CD14-positive monocyte (primary cell): Measurements from ENCODE around the gene AHSP. TPM values are rescaled to one million over a fixed set of nuclear protein-coding genes. Genes with fewer than 3 reads are reported as not detected.

Experiments used
- DNase-seq, 3 donors: peaks; one replicate each; pipeline ENCODE4 v3.0.0-alpha.2; 2011 to 2022
- H2AFZ ChIP-seq: 2 replicates; pipeline ENCODE4 v1.6.0; 2012; ENCODE audit warnings: mild to moderate bottlenecking, low read depth, low read length, inconsistent platforms; ENCODE audit not compliant: insufficient read depth, poor library complexity, severe bottlenecking
- H3K27ac ChIP-seq, 2 donors: 1 replicate in 1 of 2; 2 replicates in 1 of 2; pipeline ENCODE4 v1.5.1; 2012 to 2013; ENCODE audit warnings: low read length in 2 of 2, control low read depth in 1 of 2, inconsistent platforms in 1 of 2, low read depth in 1 of 2, mild to moderate bottlenecking in 1 of 2
- H3K27me3 ChIP-seq, 2 donors: one replicate each; pipeline versions ENCODE4 v1.6.0 to v1.6.1; 2011 to 2013; ENCODE audit warnings: low read length in 2 of 2; ENCODE audit not compliant: control insufficient read depth in 2 of 2, insufficient read depth in 2 of 2
- H3K36me3 ChIP-seq, 2 donors: replicated peaks in 1 of 2; 1 replicate in 1 of 2; 2 replicates in 1 of 2; pipeline versions ENCODE4 v1.5.1 to v1.6.1; 2012 to 2013; ENCODE audit warnings: low read length in 2 of 2, control low read depth in 1 of 2, inconsistent platforms in 1 of 2, mild to moderate bottlenecking in 1 of 2; ENCODE audit not compliant: insufficient read depth in 2 of 2, control insufficient read depth in 1 of 2
- H3K4me1 ChIP-seq, 2 donors: 1 replicate in 1 of 2; 2 replicates in 1 of 2; pipeline versions ENCODE4 v1.5.1 to v1.6.1; 2012 to 2013; ENCODE audit warnings: low read length in 2 of 2, control low read depth in 1 of 2, inconsistent platforms in 1 of 2, mild to moderate bottlenecking in 1 of 2, moderate library complexity in 1 of 2; ENCODE audit not compliant: insufficient read depth in 2 of 2, control insufficient read depth in 1 of 2
- H3K4me2 ChIP-seq: replicated peaks from 2 replicates; pipeline ENCODE3; 2012; ENCODE audit warnings: low read length, moderate library complexity, mild to moderate bottlenecking; ENCODE audit not compliant: poor library complexity, severe bottlenecking; ENCODE audit errors: extremely low read depth
- H3K4me3 ChIP-seq, 3 experiments: fragments of 200-600 bp in 1 of 3; sonication (generic) in 1 of 3; replicated peaks in 1 of 3; 1 replicate in 2 of 3; 2 replicates in 1 of 3; pipeline ENCODE4 v1.5.1; 2011 to 2013; ENCODE audit warnings: low read length in 3 of 3, mild to moderate bottlenecking in 3 of 3, control low read depth in 2 of 3, low read depth in 2 of 3, inconsistent platforms in 1 of 3, moderate library complexity in 1 of 3
- H3K79me2 ChIP-seq: 2 replicates; pipeline ENCODE4 v1.6.0; 2012; ENCODE audit warnings: mild to moderate bottlenecking, control low read depth, inconsistent platforms, low read length, moderate library complexity; ENCODE audit not compliant: insufficient read depth
- H3K9ac ChIP-seq: 2 replicates; pipeline ENCODE4 v1.6.0; 2017; ENCODE audit warnings: low read length, mild to moderate bottlenecking; ENCODE audit not compliant: insufficient read depth, poor library complexity, severe bottlenecking
- H3K9me3 ChIP-seq, 2 donors: replicated peaks in 1 of 2; 1 replicate in 1 of 2; 2 replicates in 1 of 2; pipeline versions ENCODE4 v1.5.1 to v1.6.1; 2012 to 2013; ENCODE audit warnings: low read length in 2 of 2, control low read depth in 1 of 2; ENCODE audit not compliant: control insufficient read depth in 1 of 2, insufficient read depth in 1 of 2
- H4K20me1 ChIP-seq: 2 replicates; pipeline ENCODE4 v1.6.0; 2012; ENCODE audit warnings: mild to moderate bottlenecking, low read length, control low read depth, moderate library complexity; ENCODE audit not compliant: insufficient read depth
- H3K27ac Mint-ChIP-seq, 7 donors: one replicate each; pipeline ENCODE4 v1.8.0; 2020; ENCODE audit warnings: mild to moderate bottlenecking in 7 of 7, mixed read lengths in 7 of 7, moderate library complexity in 6 of 7, inconsistent platforms in 2 of 7
- H3K27me3 Mint-ChIP-seq, 3 donors: one replicate each; pipeline ENCODE4 v1.8.0; 2021 to 2022; ENCODE audit warnings: low read depth in 3 of 3, mild to moderate bottlenecking in 3 of 3, mixed read lengths in 3 of 3, moderate library complexity in 3 of 3, inconsistent platforms in 1 of 3
- H3K36me3 Mint-ChIP-seq, 2 donors: one replicate each; pipeline ENCODE4 v1.8.0; 2020; ENCODE audit warnings: mixed read lengths in 2 of 2, inconsistent platforms in 1 of 2, mild to moderate bottlenecking in 1 of 2
- H3K4me1 Mint-ChIP-seq: one replicate; pipeline ENCODE4 v1.8.0; 2020; ENCODE audit warnings: mild to moderate bottlenecking, mixed read lengths
- H3K4me3 Mint-ChIP-seq, 2 donors: one replicate each; pipeline ENCODE4 v1.8.0; 2020; ENCODE audit warnings: mild to moderate bottlenecking in 2 of 2, mixed read lengths in 2 of 2, moderate library complexity in 1 of 2
- H3K9me3 Mint-ChIP-seq, 7 donors: one replicate each; pipeline ENCODE4 v1.8.0; 2020 to 2022; ENCODE audit warnings: mixed read lengths in 7 of 7, mild to moderate bottlenecking in 6 of 7, moderate library complexity in 6 of 7, inconsistent platforms in 2 of 7
- CTCF ChIP-seq: fragments of 200-600 bp; IDR thresholded peaks from one replicate; pipeline ENCODE4 v1.8.0; 2022; ENCODE audit warnings: antibody characterized with exemption, mild to moderate bottlenecking
- WGBS: methylation state at CpG from one replicate; pipeline ENCODE4 v1.1.5; 2013; ENCODE audit warnings: missing lambda C conversion rate; ENCODE audit not compliant: insufficient coverage; 5-methylcytosine and 5-hydroxymethylcytosine counted together
- intact Hi-C, 2 donors: fragments of 100-400 bp; cut with micrococcal nuclease; formaldehyde crosslinking; loops; one replicate each; pipeline versions ENCODE4 v1.15.0 to v1.15.1; 2023
- polyA plus RNA-seq, 3 donors: library from polyadenylated mRNA; depleted of rRNA in 1 of 3; unstranded in 2 of 3; stranded (reverse) in 1 of 3; fragments of 300-500 nt in 2 of 3; fragments of >200 nt in 1 of 3; fragmentation: Illumina TruSeq in 2 of 3; gene quantifications; 1 replicate in 2 of 3; 2 replicates in 1 of 3; pipeline ENCODE4 v1.2.3, GENCODE V29; 2012 to 2021

Gene AHSP
- polyA plus RNA-seq, 3 donors, result 0.84 TPM; not detected in 2

GRCh38 chr16:31504159-31504558 is 23.5 kb upstream of the AHSP start:
- H3K27ac ChIP-seq, result no peak overlapping the region
- no peak for DNase-seq
- TF ChIP-seq CTCF, result no peak
- peaks cover 43% of the 10 kb centered on the region for H3K4me1 Mint-ChIP-seq
- H3K4me1 ChIP-seq, result peaks cover 31 to 37% of the 10 kb centered on the region in 2 donors
- 25% methylated on average over 8 of the region's 8 CpGs for WGBS
- H3K9me3 Mint-ChIP-seq, result no peaks in the 10 kb centered on the region
- peaks cover 9 to 16% of the 10 kb centered on the region in 2 donors for H3K36me3 ChIP-seq
- H3K27ac Mint-ChIP-seq, result peak overlapping the region in 1 of 7 donors; percentile 31
- no peak overlapping the region for H2AFZ ChIP-seq
- H3K9ac ChIP-seq, result no peak overlapping the region
- no peaks in the 10 kb centered on the region for H3K27me3 Mint-ChIP-seq
- H4K20me1 ChIP-seq, result no peaks in the 10 kb centered on the region
- H3K4me3 Mint-ChIP-seq, result peak overlapping the region in 1 of 2 donors; percentile 24
- no peak overlapping the region for H3K4me2 ChIP-seq
- no peaks in the 10 kb centered on the region for H3K27me3 ChIP-seq
- H3K9me3 ChIP-seq, result no peaks in the 10 kb centered on the region
- peaks cover 18% of the 10 kb centered on the region for H3K79me2 ChIP-seq
- peaks cover 18 to 25% of the 10 kb centered on the region in 2 donors for H3K36me3 Mint-ChIP-seq
- H3K4me3 ChIP-seq, result no peak overlapping the region
- intact Hi-C loops, result no loop called here

- H3K27me3 ChIP-seq, result no peaks in the 10 kb centered on the region
- H3K4me1 Mint-ChIP-seq, result peaks cover 45% of the 10 kb centered on the region
- no peak overlapping the region for H2AFZ ChIP-seq
- H3K27ac ChIP-seq, result peak overlapping the region in 1 of 2 donors; percentile 29
- no peaks in the 10 kb centered on the region for H4K20me1 ChIP-seq
- no CpG with 5 or more reads among the region's 4 CpGs for WGBS
- H3K4me2 ChIP-seq, result no peak overlapping the region
- intact Hi-C loops, result no loop called here
- peaks cover 32 to 39% of the 10 kb centered on the region in 2 donors for H3K4me1 ChIP-seq
- H3K27me3 Mint-ChIP-seq, result no peaks in the 10 kb centered on the region
- peak overlapping the region in 3 of 7 donors; percentile 26 to 85 (median 73) for H3K27ac Mint-ChIP-seq
- H3K36me3 Mint-ChIP-seq, result peaks cover 8 to 14% of the 10 kb centered on the region in 2 donors
- H3K9me3 Mint-ChIP-seq, result no peaks in the 10 kb centered on the region
- no peak overlapping the region for H3K4me3 Mint-ChIP-seq
- peaks cover 18% of the 10 kb centered on the region for H3K79me2 ChIP-seq
- DNase-seq, result no peak
- no peak overlapping the region for H3K4me3 ChIP-seq
- peaks cover 0 to 3% of the 10 kb centered on the region in 2 donors for H3K36me3 ChIP-seq
- peak overlapping the region; percentile 2 for H3K9ac ChIP-seq
- TF ChIP-seq CTCF, result no peak
- no peaks in the 10 kb centered on the region for H3K9me3 ChIP-seq
Measured at GRCh38 chr16:31505483-31505882, 22.2 kb upstream of the AHSP start.
